ENCODE results near the gene RUBCNL.

DNA sequence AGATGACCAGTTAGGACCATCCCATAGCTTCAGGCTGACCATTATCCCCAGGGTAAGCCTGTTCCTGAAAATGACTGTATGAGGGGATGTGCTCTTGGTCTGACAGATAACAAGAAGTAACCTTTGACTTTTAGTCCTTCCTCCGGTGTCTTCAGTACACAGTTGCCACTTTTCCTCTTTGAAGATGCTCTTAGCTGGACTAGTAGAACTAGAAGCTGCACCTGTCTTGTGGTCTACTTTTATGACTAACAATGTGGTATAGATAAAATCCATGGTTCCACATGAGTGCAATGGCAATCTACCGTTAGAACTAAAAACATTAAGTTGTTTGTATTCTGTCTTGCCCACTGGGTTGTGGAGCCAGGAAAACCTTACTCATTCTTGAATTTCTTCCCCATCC, 5.9 kb upstream of the RUBCNL start:
- TF ChIP-seq POLR2A (IDR thresholded peaks at IDR 0.05; ENCODE audit: extremely low read depth, insufficient read length) (no peak), MYC (IDR thresholded peaks at IDR 0.05; ENCODE audit: low read depth, low read length) (no peak)
- TF ChIP-seq, protein P1, sequence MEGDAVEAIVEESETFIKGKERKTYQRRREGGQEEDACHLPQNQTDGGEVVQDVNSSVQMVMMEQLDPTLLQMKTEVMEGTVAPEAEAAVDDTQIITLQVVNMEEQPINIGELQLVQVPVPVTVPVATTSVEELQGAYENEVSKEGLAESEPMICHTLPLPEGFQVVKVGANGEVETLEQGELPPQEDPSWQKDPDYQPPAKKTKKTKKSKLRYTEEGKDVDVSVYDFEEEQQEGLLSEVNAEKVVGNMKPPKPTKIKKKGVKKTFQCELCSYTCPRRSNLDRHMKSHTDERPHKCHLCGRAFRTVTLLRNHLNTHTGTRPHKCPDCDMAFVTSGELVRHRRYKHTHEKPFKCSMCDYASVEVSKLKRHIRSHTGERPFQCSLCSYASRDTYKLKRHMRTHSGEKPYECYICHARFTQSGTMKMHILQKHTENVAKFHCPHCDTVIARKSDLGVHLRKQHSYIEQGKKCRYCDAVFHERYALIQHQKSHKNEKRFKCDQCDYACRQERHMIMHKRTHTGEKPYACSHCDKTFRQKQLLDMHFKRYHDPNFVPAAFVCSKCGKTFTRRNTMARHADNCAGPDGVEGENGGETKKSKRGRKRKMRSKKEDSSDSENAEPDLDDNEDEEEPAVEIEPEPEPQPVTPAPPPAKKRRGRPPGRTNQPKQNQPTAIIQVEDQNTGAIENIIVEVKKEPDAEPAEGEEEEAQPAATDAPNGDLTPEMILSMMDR (IDR thresholded peaks at IDR 0.05; ENCODE audit: low read depth, low read length), result no peak
- TF ChIP-seq, protein P2, sequence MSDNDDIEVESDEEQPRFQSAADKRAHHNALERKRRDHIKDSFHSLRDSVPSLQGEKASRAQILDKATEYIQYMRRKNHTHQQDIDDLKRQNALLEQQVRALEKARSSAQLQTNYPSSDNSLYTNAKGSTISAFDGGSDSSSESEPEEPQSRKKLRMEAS (IDR thresholded peaks at IDR 0.05; ENCODE audit: low read depth, low read length), result no peak
